Lower lobe of right lung (tissue), 2 donors: ENCODE measurements around the gene DGKB. TPM values are rescaled to one million over a fixed set of nuclear protein-coding genes. Genes with fewer than 3 reads are reported as not detected.

Experiments used
- ATAC-seq, 2 donors: fragments of 200-7000 bp; cut with Tn5 transposase; one replicate each; pipeline ENCODE4 v1.9.1; 2020 to 2022; ENCODE audit warnings: mild to moderate bottlenecking in 2 of 2, moderate library complexity in 2 of 2
- DNase-seq: peaks from one replicate; pipeline ENCODE4 v3.0.0-alpha.2; 2020
- H3K27ac ChIP-seq: fragments of 200-600 bp; one replicate; pipeline ENCODE4 v1.8.0; 2022
- H3K27me3 ChIP-seq: fragments of 200-600 bp; one replicate; pipeline ENCODE4 v1.8.0; 2022; ENCODE audit warnings: low read depth
- H3K36me3 ChIP-seq: fragments of 200-600 bp; one replicate; pipeline ENCODE4 v1.8.0; 2022; ENCODE audit warnings: mild to moderate bottlenecking
- H3K4me1 ChIP-seq: fragments of 200-600 bp; one replicate; pipeline ENCODE4 v1.8.0; 2022
- H3K4me3 ChIP-seq: fragments of 200-600 bp; one replicate; pipeline ENCODE4 v1.8.0; 2022; ENCODE audit warnings: mild to moderate bottlenecking
- H3K9me3 ChIP-seq: fragments of 200-600 bp; one replicate; pipeline ENCODE4 v1.8.0; 2022
- intact Hi-C: fragments of 100-400 bp; cut with DNase I; formaldehyde crosslinking; loops from one replicate; pipeline ENCODE4 v1.11.0; 2022
- total RNA-seq: library from RNA; stranded (reverse); fragmentation: NEBNext Ultra II Directional; extraction: Animal tissue kit (Norgen Biotek cat#: 25700); gene quantifications from one replicate; pipeline ENCODE4 v1.2.1, GENCODE V29; 2021
- TF ChIP-seq, protein P1 (sequence below): fragments of 200-600 bp; IDR thresholded peaks from one replicate; pipeline ENCODE4 v1.8.0; 2022; ENCODE audit warnings: antibody characterized with exemption, mild to moderate bottlenecking
- donor health status: DM: no; HTN: yes; CAD: no; lungs with severe emphysema.

DGKB gene
- total RNA-seq, 1 donor from 2014 or later: 0.09 TPM

DNA sequence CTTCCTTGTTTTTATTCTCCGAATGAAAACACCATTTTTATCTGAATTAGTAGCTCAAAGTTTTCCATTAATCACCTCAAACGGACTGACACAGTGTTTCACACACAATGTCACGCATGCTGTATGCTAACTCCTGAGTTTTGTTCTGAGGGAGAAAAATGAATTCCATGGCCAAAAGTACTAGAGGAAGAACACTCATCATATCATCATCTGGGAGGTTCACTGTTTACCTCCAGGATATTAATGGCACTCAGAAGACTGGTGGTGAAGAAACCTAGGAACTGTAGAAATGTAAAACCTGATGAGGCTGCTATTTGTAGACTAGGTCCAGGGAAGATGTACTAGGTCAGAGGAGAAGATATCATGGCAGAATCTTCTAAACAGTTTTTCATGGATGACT lies 517.5 kb downstream of the DGKB start:
- no peaks in the 10 kb centered on the region for H3K27me3 ChIP-seq
- no peak overlapping the region for H3K4me3 ChIP-seq
- no peak overlapping the region for H3K27ac ChIP-seq
- no peak for DNase-seq
- no peak for ATAC-seq
- H3K9me3 ChIP-seq: no peaks in the 10 kb centered on the region
- no peaks in the 10 kb centered on the region for H3K36me3 ChIP-seq
- no peaks in the 10 kb centered on the region for H3K4me1 ChIP-seq
- TF ChIP-seq, protein P1, sequence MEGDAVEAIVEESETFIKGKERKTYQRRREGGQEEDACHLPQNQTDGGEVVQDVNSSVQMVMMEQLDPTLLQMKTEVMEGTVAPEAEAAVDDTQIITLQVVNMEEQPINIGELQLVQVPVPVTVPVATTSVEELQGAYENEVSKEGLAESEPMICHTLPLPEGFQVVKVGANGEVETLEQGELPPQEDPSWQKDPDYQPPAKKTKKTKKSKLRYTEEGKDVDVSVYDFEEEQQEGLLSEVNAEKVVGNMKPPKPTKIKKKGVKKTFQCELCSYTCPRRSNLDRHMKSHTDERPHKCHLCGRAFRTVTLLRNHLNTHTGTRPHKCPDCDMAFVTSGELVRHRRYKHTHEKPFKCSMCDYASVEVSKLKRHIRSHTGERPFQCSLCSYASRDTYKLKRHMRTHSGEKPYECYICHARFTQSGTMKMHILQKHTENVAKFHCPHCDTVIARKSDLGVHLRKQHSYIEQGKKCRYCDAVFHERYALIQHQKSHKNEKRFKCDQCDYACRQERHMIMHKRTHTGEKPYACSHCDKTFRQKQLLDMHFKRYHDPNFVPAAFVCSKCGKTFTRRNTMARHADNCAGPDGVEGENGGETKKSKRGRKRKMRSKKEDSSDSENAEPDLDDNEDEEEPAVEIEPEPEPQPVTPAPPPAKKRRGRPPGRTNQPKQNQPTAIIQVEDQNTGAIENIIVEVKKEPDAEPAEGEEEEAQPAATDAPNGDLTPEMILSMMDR: no peak
- intact Hi-C loops: no loop called here

DNA sequence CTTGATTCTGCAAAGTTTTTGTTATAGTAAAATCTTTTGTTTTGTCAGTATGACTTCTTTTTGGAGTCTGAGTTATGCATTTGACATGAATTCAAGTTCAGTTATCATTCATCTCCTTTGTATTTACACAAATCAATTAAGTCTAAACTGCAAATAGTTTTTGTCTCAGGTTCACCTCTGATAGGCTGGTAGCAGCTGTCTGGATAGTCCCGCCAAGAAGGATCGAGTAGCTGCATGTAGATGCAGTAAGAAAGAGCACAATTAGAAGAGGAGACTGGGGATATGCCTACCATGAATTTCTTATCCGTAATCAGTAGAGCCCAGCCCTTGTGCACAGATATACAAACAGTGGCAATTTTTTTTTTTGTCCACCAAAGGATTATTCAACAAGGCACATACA lies 520.6 kb downstream of the DGKB start:
- ATAC-seq: no peak
- H3K27me3 ChIP-seq: no peaks in the 10 kb centered on the region
- no peak for DNase-seq
- H3K36me3 ChIP-seq: no peaks in the 10 kb centered on the region
- H3K4me3 ChIP-seq: no peak overlapping the region
- H3K9me3 ChIP-seq: no peaks in the 10 kb centered on the region
- H3K4me1 ChIP-seq: no peaks in the 10 kb centered on the region
- TF ChIP-seq, protein P1: no peak
- intact Hi-C loops: no loop called here
- no peak overlapping the region for H3K27ac ChIP-seq

DNA sequence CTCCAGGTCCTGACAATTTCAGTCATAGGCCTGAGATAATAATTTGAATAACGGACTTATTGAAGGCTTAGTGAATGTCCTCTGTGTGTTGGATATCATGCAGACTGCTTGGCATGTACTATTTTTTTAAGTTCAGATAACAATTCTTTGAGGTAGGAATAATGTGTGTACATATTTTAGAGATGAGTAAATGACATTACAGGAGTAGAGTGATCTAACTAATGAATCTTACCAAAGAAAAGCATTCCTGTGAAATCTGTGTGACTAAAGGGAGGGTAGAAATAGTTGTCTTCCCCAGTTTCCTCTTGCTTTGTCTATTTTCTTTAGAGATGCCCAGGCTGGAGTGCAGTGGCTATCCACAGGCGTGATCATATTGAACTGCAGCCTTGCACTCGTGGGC lies 521.2 kb downstream of the DGKB start:
- TF ChIP-seq, protein P1: no peak
- no peaks in the 10 kb centered on the region for H3K4me1 ChIP-seq
- H3K27ac ChIP-seq: no peak overlapping the region
- DNase-seq: no peak
- no peaks in the 10 kb centered on the region for H3K36me3 ChIP-seq
- intact Hi-C loops: no loop called here
- ATAC-seq: no peak
- no peak overlapping the region for H3K4me3 ChIP-seq
- no peaks in the 10 kb centered on the region for H3K9me3 ChIP-seq
- no peaks in the 10 kb centered on the region for H3K27me3 ChIP-seq

DNA sequence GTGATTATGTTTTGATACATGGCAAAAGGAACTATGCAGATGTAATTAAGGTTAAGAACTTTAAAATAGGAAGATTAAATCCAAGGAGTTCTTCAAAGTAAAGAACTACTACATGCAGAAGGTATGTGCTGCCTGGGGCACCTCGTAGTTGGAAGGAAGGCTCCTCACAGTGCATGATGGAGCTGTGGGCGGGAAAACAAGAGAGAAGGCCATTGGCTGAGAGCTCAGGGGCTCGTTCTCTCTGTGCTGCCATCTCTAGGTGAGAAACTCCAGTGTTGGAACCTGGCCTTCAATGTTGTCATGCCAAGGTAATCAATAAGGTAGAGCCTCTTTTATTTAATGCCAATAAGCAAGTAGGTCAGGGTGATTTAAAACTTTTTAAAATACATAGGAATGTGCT lies 521.7 kb downstream of the DGKB start:
- no peak overlapping the region for H3K4me3 ChIP-seq
- no peak overlapping the region for H3K27ac ChIP-seq
- no peaks in the 10 kb centered on the region for H3K9me3 ChIP-seq
- ATAC-seq (no peak), DNase-seq (no peak)
- H3K36me3 ChIP-seq: no peaks in the 10 kb centered on the region
- no peaks in the 10 kb centered on the region for H3K4me1 ChIP-seq
- TF ChIP-seq, protein P1: no peak
- no peaks in the 10 kb centered on the region for H3K27me3 ChIP-seq
- intact Hi-C loops: no loop called here

DNA sequence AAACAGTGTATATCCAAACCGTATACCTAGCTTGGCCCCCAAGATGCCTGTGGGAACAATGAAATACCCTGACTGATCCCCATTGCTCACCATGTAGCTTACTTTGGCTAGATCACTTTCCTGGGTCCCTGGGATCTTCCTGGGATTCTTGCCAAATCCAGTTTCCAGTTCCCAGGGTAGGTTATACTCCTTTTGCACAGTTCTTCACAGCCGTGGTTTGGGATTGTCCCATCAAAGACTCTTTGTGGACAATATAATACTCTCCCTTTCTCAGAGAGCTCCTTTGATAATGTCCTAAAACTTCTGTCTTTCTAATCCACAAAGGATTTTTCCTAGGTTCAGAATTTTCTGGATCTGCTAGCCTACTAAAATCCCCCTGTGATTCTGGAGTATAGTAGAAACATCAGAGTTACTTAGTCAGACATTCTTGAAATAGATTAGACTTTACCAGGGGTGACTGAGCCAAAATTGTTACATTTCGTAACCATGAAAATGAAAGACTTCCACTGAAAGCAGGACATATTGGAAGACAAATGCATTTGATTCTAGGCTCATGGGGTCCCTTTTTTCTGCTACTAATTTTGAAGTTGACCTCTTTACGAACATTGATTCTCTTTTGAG lies 524.8 kb downstream of the DGKB start:
- H3K27ac ChIP-seq: no peak overlapping the region
- intact Hi-C loops: no loop called here
- ATAC-seq: no peak

More for the DNA sequence above, 524.8 kb downstream of the DGKB start:
- no peak overlapping the region for H3K4me3 ChIP-seq
- TF ChIP-seq, protein P1: no peak
- no peaks in the 10 kb centered on the region for H3K9me3 ChIP-seq
- H3K27me3 ChIP-seq: no peaks in the 10 kb centered on the region
- no peaks in the 10 kb centered on the region for H3K36me3 ChIP-seq
- H3K4me1 ChIP-seq: no peaks in the 10 kb centered on the region
- DNase-seq: no peak
